Stimulated activated CD8-positive, alpha-beta memory T cell treated with anti-CD3 and anti-CD28 coated beads, Interleukin-2, amount 100 ng/mL, for 1 hour (primary cell): ENCODE measurements around the gene TUBE1.
"Not testable (repeated sequence)": the region's sequence is repeated elsewhere in the genome, so short reads cannot be mapped to it uniquely, and the experiment has no call there.

Experiments used
- DNase-seq, 2 donors: peaks; one replicate each; pipeline ENCODE4 v3.0.0-alpha.2; 2020; ENCODE audit warnings: low read depth in 2 of 2

Gene TUBE1, protein sequence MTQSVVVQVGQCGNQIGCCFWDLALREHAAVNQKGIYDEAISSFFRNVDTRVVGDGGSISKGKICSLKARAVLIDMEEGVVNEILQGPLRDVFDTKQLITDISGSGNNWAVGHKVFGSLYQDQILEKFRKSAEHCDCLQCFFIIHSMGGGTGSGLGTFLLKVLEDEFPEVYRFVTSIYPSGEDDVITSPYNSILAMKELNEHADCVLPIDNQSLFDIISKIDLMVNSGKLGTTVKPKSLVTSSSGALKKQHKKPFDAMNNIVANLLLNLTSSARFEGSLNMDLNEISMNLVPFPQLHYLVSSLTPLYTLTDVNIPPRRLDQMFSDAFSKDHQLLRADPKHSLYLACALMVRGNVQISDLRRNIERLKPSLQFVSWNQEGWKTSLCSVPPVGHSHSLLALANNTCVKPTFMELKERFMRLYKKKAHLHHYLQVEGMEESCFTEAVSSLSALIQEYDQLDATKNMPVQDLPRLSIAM

DNA sequence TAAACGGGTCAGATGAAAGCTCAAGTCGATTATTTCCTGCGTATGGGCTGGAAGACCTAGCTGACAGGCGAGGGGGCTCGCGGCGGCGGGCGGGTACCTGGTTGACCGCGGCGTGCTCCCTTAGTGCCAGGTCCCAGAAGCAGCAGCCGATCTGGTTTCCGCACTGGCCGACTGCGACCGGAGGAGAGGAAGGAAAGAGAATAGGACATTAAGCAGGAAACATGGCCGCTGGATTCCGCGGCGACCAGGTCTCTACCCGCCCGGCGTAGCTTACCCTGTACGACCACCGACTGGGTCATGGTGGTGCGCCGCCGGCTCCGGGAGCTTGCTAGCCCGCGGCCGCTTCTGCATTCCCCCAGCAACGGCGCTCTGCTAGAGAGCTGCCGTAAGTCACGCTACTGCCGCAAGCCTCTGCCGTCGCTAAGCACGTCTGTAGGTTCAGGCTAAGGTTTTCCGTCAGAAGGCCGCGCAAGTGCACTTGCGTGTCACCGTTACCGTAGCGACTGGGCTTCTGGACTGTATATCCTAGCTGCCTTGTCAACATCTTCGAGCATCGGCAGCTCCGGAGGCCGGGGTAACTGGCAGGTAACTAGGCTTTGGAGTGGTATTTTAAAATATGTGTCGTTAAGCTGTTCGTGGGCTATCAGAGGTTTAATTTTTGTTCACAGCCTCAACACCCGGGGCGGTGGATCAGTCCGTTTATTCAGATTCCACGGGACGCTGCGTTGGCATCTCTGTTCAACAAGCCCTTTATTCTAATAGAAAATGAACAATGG is at the start of gene TUBE1, which contains the start of gene FAM229B:
Gene TUBE1 (minus strand): TSS at position 347 of the 776 bp plus-strand sequence. CDS start 48 bp downstream, at position 299.
Gene FAM229B (plus strand): TSS at position 456 of the 776 bp plus-strand sequence. CDS start 11,693 bp downstream, outside the sequence.
- DNase-seq: peak; percentile 76 to 77

DNA sequence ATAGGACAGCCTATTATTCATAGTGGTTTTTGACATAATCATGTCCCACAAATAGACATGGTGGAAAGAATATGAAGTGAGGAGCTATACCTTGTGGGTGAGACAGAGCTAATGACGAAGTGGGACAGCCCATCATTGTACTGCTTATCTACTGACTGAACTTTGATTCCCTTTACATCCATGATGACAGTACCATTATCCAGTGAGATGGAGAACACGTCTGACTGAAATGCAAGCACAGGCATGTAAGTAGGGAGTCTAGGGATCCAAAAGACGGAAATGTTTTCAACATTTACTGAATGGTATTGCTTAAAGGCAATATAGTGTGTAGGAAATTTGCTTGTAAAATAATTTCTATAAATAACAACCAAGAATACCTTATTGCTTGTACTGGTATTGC is 43.6 kb upstream of the TUBE1 start:
- no peak for DNase-seq

DNA sequence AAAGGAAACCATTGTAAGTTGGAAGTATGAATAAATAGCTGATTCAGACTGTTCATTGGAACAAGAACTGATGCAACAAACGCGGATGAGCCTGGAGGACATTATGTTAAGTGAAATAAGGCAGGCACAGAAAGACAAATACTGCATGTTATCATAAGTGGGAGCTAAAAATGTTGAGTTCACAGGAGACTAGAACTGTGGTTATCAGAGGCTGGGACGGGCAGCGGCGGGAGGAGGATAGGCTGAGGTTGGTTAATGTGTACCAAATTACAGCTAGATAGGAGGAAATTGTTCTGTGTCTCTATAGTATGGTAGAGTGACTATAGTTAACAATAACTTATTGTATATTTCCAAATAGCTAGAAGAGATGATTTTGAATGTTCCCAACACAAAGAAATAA is 40.9 kb upstream of the TUBE1 start:
- no peak for DNase-seq

DNA sequence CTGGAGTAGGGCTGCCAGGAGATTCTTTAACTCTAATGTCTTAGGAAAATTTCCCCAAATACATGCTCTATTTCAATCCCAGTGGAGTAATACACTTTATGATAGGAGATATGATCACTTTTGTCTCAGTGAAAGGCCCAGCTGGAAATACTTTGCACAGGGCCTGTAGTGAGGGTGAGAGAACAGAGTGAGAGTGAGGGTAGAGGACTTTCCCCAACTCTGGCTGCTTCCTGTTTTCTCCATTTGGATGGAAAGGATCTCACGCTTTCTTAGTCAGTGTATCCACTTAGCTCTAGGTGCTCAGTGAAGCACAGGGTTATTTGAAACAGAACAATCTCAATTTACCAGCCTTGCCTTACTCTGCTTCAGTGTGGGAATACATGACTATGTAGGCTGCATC is 36.7 kb upstream of the TUBE1 start:
- no peak for DNase-seq

DNA sequence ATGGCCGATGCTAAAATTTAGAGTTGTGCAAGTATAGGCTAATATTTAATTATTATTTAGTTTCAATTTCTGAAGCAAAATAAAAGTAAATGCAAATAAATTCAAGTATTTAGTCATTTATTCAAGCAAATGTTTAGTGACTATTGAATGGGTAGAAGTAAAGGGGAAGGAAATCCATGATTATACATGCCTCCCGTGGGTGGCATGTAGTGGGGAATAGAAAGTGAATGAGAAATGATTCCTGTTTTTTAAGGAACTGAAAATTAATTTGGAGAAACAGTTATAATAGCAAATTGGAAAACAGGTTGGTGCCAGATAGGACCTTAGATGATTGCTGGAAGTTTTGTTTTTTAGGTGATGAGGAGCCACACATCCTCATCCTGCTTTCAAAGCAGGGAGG is 35.5 kb upstream of the TUBE1 start:
- no peak for DNase-seq

DNA sequence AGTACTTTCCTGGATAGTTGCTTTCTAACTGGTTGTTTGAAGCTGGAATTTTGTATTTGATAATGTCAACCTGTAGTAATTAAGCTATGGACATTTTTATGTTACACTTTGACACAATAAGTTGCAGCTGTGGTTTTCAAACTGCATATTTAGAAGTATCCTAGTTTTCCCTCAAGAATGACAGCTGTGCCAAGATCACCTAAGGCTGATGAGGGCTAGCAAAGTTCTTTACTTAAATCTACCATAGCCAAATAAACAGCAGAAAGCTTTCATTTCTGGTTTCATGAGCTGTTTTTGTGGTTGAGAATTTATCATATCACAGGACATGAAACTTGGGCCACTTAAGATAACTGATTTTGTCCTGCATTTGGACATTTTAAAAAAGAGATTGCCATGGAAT is 30.8 kb upstream of the TUBE1 start:
- DNase-seq: no peak

DNA sequence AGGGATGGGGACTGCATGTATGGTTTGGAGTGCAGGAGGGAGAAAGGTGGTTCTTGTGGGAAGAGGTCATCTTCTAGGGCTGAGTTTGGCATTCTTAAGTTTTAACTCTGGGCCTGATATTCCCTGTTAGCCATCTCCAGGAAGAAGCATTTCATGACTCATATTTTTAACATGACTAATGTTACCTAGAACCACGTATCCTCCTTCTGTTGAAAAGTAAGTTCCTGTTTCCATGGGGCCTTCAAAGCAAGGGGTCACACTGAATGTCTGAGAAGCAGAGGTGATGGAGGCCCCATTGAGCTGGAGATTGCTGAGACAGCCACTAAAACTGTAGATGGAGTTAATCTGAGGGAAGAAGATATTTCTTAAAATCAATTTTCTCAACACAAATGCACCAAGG is 30.3 kb upstream of the TUBE1 start:
- no peak for DNase-seq

DNA sequence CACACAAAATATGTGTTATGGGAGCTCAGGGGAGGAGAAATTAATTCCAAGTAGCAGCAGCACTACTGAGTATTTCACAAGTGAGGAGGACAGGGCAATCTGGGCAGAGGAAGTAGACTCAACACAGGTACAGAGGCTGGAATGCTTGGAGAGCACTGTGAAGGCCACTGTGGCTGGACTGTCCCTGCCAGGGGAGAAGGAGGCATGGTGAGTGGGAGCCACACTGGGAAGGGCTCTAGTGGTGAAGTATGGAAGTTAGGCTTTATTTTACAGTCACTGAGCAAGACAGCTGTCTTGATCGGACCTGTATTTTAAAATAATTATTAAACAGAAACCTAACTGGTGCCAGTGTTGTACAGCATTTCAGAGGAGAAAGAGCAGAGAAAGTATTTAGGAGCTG is 28.9 kb upstream of the TUBE1 start:
- DNase-seq: no peak

DNA sequence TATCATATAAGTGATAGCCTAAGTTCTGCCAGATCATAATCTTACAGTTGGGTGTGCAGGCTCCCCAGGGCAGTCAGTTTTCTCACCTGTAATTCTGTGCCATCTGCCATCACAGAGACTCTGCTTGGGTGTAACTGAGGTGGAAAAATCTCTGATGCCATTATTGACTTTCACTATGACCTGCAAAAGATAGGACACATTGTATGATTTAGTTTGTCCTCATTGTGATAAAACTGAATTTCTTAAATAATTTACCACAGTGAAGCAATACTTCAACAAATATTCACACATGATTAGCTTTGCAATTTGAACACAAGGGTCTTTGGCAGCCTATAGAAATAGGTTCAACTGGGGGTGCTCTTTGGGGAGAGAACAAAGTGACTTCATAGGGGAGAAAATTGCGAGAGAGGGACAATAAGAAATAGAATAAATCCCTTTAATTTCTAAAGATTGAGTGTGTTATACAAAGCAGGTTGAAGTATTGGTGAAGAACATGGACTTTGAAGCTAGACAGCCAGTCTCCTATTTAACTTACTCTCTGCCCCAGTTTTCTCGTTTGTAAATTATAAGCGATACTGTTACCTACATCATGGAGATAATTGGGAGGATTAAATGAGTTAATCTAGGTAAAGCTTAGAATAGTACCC is 27.4 kb upstream of the TUBE1 start:
- DNase-seq: no peak

DNA sequence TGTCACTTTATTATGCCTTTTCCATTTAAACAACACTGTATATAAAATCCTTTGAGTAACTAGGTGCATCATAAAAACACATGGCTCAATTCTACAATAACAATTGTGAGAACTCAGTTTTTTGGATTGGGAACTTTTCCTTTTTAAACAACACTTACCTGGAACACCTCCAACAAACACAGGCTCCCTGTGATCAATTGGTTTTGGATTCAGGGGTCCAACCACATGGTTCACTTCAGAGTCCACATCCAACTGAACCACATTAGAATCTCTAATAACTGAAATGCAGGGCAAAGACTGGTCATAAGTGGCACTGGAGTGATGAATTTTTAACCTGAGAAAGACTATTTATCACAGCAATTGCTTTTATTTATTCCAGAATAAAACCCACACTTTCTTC is 26.6 kb upstream of the TUBE1 start:
- no peak for DNase-seq

DNA sequence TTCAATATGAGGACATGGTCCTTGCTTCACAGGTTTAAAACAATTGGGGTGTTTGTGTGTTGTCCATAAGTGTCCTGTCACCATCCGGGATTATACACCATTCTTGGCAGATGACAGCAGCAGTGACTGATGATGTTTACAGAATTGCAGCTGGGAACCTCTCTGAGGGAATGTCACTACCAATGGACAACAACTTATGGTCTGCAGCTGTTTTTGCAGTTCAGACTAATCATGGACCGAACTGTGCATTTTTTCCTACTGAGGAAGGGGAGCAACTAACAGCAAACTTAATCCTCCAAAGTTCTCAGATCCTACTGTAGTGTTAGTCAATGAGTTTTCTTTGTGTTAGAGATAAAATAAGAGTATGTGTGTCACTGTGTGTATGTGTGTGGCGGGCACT is 26.1 kb upstream of the TUBE1 start:
- DNase-seq: no peak

DNA sequence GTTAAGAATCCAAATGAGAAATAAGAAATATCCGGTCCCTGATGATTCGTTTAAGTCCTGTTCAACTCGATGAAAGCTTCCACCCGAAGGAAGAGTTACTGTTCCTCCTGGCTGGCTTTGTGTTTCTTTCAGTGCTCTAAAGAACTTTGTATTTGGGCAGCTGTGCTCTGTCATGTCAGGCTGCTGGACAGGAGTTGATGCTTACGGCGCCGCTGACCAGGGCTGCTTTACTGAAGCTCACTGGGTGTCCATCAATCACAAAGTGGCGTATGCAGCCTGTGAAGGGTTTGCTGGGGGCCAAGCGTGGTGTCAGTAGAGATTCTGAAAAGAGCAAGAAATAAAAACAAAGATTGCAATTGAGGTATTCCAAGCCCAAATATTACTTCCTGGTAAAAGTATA is 22.0 kb upstream of the TUBE1 start:
- no peak for DNase-seq

DNA sequence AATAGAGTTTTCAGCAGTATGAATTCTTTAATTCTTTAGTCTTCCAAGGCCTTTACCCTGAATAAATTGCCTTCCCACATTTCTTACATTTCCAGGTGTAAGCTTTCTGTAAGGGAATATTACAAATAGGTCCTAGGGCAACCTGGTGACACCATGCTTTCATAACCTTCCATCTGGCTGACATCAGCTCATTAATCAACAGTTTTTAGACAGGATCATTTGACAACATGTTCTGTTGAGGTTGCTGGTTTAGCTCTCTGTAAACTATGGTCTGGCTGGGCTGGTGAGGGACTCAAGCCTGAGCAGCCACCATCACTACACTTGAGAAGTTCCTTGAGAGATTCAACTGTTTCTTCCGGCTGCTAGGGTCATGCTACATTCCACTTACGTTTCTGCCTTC is 19.3 kb upstream of the TUBE1 start:
- no peak for DNase-seq

DNA sequence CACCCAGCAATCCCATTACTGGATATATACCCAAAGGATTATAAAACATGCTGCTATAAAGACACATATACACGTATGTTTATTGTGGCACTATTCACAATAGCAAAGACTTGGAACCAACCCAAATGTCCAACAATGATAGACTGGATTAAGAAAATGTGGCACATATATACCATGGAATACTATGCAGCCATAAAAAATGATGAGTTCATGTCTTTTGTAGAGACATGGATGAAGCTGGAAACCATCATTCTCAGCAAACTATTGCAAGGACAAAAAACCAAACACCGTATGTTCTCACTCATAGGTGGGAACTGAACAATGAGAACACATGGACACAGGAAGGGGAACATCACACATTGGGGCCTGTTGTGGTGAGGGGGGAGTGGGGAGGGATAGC is 18.7 kb upstream of the TUBE1 start:
- DNase-seq: not testable (repeated sequence)

DNA sequence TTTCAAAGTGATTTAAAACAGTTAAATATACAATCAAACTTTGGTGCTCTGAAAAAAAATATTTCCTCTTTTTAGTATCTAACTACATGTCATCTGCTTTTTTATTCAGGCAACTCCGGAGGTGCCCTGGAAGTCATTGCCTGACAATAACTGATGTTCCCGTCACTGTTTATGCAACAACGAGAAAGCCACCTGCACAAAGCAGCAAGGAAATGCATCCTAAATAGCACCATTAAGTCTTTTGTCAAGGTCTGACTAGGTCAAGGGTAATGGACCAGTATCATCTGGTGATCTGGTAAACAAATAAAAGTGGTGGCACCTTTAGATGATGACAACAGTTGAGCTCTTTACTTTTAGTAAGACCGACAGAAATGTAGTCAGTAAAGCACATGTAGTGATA is 13.3 kb upstream of the TUBE1 start:
- no peak for DNase-seq

DNA sequence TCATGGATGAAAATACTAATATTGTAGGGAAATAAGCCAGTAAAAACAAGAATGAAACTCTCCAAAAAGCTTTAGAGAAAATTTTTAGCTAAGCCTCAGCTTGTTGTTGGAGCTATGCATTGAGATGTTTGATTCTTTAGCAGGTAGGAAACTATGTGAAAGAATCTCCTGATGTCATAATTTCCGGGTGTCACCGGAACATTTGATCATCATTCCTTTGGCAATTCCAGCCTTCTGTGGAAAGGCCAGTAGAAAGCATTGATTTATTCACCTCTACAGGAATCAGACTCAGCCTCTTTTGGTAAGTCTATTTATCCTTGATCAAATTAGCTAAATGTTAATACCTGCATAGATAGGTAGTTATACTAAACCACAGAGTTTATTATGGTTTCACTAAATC is 9.6 kb upstream of the TUBE1 start:
- DNase-seq: no peak

DNA sequence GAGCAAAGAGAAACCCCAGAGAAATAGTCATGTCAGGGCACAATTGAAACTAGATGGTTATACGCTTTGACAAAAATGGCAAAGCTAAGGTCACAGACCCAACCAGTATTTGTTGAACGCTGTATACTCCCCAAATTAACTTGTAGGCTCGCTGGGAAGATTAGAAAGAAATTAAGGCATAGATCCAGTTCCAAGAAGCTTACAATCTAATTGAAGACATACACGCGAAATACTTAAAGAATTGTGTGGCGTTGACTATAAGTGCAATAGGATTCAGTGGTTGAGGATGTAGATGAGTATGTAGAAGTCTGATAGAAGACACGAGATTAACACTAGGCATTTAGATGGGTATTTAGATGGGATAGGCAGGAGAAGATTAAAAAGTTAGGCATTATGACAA is 634 bp upstream of the TUBE1 start:
- DNase-seq: no peak

DNA sequence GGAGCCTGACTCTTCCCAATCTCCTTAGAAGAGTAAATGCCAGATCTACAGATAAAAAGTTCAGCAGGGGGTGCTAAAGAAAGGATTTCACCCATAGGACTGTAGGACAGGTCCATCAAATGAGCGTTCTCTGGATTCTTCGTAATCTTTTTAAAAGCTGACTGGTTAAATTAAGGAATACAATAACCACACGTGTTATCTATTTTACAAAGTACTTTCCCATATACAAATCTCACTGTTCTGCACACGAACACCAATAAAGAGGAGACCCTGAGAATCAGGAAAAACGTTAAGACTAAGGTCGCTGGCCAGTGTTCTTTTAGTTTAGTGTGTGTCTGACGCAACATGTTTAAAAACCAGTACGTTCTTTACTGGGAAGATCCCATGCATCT is 542 bp downstream of the TUBE1 start:
- no peak for DNase-seq

DNA sequence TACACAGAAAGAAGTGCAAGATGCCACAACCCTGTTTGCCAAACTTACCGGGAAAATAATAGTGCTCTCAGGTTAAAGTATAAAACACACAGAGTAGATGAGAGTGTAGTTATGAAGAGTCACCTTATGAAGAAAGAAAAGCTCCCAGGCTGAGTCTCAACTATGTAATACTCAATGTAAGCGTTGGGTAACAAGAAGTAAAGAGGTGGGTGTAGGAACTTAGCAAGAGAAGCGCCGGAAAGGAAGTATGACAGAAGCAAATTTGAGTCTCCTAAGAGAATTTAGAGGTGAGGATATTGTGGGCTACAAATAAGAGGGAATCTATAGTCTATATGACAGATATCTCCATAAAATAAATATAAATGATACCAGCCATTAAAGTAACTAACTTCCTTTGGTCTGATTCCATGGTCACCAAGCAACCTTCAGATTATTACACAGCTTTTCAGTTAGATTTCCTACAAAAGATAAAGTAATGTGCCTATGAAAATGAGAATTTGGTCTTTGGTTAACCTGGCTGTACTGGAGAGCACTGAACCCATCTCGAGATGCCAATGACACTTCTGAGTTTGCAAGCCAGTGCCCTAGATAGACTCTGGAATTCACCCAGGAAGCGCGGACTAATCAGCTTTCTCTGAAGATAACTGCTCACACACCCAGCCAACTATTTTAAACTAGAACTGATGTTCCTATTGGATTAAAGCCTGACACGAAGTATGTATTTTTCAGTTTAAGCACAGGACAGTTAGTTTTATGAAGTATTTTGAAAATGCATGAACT is 1.8 kb downstream of the TUBE1 start:
- no peak for DNase-seq

DNA sequence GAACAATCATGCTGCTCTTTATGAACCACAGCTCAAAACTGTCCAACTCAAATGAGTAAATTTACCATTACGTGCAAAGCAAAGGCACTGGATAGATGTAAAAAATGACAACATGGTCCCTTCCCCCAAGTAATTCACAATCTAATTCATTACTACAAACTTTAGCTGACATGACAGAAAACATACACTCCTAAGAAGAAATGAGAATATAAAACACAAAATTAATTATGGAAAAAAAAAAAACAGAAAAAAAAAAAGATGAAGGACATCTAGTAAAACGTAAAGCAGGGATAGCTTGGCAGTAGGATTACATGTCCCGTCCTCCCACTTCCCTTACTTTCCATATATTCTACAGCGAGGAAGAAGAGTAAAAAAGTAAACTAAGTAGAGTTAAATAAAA is 5.7 kb downstream of the TUBE1 start:
- no peak for DNase-seq

DNA sequence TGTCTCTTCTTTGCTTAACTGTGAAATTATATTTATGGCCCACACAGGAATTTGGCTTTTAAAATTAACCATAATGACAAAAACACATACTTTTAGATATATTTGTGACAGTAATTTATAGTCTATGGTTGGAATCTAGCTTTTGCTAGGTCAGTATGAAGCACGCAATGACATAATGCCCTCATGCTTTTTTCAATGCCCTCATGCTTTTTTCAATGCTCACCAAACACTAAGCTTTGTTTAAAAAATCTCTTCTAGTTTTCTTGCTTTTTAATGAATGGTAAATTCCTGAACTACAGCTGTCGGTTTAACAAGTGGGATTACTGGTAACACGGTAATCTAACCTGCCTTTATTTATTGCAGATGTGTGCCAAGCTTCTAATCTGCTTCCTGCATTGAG is 20.7 kb downstream of the TUBE1 start:
- no peak for DNase-seq
